Activated gamma-delta T cell treated with anti-CD3 and anti-CD28 coated beads, Interleukin-2, amount 50 U/mL, for 16 hours (primary cell): ENCODE results near the gene IRAK3.
"Not testable (repeated sequence)": the region's sequence is repeated elsewhere in the genome, so short reads cannot be mapped to it uniquely, and the experiment has no call there.

Source experiments
- DNase-seq: peaks from one replicate; pipeline ENCODE4 v3.0.0-alpha.2; 2020; ENCODE audit warnings: low read depth

Gene IRAK3

GRCh38 chr12:66262737-66263136 lies 73.7 kb downstream of the IRAK3 start:
- DNase-seq = no peak

- DNase-seq = no peak
Observed at GRCh38 chr12:66268562-66268961, 79.5 kb downstream of the IRAK3 start.

- DNase-seq = no peak
Observed at GRCh38 chr12:66269142-66269541, 80.1 kb downstream of the IRAK3 start.

GRCh38 chr12:66269757-66270383 lies 80.9 kb downstream of the IRAK3 start:
- DNase-seq = no peak

- DNase-seq = no peak
Observed at GRCh38 chr12:66270613-66271012, 81.6 kb downstream of the IRAK3 start.

GRCh38 chr12:66272650-66273049 lies 83.6 kb downstream of the IRAK3 start:
- no peak for DNase-seq

- no peak for DNase-seq
Observed at GRCh38 chr12:66273147-66273546, 84.1 kb downstream of the IRAK3 start.

GRCh38 chr12:66275040-66275439 lies 86.0 kb downstream of the IRAK3 start:
- no peak for DNase-seq

- peak; percentile 25 for DNase-seq
Observed at GRCh38 chr12:66279123-66279712, 90.2 kb downstream of the IRAK3 start.

GRCh38 chr12:66280561-66280960 lies 91.5 kb downstream of the IRAK3 start:
- DNase-seq = no peak

GRCh38 chr12:66282244-66282643 lies 93.2 kb downstream of the IRAK3 start:
- DNase-seq = no peak

GRCh38 chr12:66287275-66287674 lies 98.3 kb downstream of the IRAK3 start:
- DNase-seq = no peak

- DNase-seq = no peak
Observed at GRCh38 chr12:66288121-66288520, 99.1 kb downstream of the IRAK3 start.

- DNase-seq = no peak
Observed at GRCh38 chr12:66289485-66289884, 100.5 kb downstream of the IRAK3 start.

GRCh38 chr12:66290716-66291200 lies 101.7 kb downstream of the IRAK3 start:
- no peak for DNase-seq

- DNase-seq = no peak
Observed at GRCh38 chr12:66296176-66296683, 107.2 kb downstream of the IRAK3 start.

- DNase-seq = no peak
Observed at GRCh38 chr12:66297080-66297479, 108.1 kb downstream of the IRAK3 start.

GRCh38 chr12:66297923-66298322 lies 108.9 kb downstream of the IRAK3 start:
- DNase-seq = no peak

- peak; percentile 91 for DNase-seq
Observed at GRCh38 chr12:66301944-66302826, 113.2 kb downstream of the IRAK3 start, which contains the start of gene HELB. Gene HELB, plus strand, starts transcription at chr12:66302493. Its CDS starts 111 bp downstream, at chr12:66302604.

- DNase-seq = no peak
Observed at GRCh38 chr12:66302827-66303169, 113.8 kb downstream of the IRAK3 start.

- DNase-seq = not testable (repeated sequence)
Observed at GRCh38 chr12:66303316-66303804, 114.3 kb downstream of the IRAK3 start.
